RPMI7951 (cell line): ENCODE measurements around the gene GPR149. TPM values are rescaled to one million over a fixed set of nuclear protein-coding genes. Genes with fewer than 3 reads are reported as not detected.
"Not testable (repeated sequence)": the region's sequence is repeated elsewhere in the genome, so short reads cannot be mapped to it uniquely, and the experiment has no call there.

ENCODE experiments used
- DNase-seq: peaks from one replicate; pipeline ENCODE4 v3.0.0-alpha.2; 2012; ENCODE audit warnings: low read depth
- total RNA-seq: library from RNA; depleted of rRNA; stranded (reverse); fragments of >200 nt; shearing (Covaris generic); gene quantifications from 2 replicates; pipeline ENCODE4 v1.2.3, GENCODE V29; 2014; rRNA removed

GPR149 gene
- total RNA-seq = not detected in 2 replicates

DNA sequence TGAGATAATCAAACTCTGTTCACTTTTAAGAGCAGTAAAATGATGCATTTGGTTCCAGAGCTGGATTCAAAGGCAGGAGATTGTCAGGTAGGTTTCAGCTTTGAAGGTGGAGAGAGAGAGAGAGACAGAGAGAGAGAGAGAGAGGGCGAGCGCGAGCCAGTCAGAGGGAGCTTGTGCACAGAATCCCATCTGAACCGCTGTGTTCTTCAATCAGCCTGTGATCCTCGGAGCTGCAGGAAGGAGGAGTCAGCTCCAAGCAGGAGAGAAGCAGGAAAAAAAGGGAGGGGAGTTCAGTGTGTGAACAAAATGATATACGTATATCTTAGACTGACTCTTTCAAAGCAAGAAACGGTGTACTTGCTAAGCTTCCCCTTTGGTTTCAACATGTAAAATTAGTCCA lies at the start of gene GPR149:
GPR149 (minus strand) TSS at position 177 of the 400 bp plus-strand sequence. CDS start 575 bp downstream, outside the sequence.
- no peak for DNase-seq

- DNase-seq = no peak
Measured at GRCh38 chr3:154473769-154474168, 43.8 kb upstream of the GPR149 start.

GRCh38 chr3:154469585-154469984 lies 39.6 kb upstream of the GPR149 start:
- DNase-seq = no peak

DNA sequence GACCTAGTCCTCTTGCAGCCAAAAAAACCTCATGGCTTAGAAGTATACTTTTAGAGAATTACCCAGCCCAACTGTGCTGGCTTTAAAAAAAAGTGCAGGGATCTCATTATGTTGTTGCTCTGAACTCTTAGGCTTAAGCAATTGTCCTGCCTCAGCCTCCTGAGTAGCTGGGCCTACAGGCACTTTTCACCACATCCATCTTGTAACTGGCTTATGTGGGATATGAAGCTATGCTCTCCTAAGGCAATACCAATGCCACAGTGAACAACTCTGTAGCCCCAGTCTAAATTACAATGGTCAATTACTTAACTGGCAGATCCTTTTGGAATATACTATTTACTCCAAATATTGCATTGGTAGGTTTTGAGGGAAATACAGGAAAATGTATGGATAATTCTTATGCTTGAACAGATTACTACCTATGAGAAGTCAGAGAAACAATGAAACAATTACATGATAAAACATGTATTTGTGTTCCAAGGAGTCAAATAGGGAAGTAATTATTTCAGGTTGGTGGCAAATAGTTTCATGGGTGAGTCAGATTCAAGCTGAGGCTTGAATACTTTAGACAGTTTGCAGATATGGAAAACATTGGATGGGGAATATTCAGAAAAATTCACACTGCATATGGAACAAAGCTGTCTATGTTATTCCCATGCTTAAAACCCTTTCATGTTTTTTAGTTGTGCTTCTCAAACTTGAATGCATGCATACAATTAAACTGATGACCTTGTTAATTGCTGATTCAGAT lies 34.6 kb upstream of the GPR149 start:
- no peak for DNase-seq

DNA sequence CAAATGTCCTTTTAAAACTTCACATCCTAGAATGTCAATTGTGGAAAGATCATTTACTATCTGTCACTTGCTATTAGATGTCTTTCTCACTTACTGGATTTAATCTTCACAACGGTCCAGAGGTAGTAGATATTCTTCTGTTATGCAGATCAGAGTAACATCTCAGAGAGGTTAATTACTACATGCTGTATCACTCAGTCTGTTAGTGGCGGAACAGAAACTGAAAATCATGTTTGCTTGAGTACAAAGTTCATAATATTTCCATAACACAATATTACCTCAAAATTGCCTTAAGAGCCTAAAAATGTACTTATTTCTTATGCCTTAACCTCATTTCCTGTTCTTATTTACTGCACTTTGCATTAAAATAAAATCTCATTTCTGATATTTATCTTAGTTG lies 28.6 kb upstream of the GPR149 start:
- DNase-seq = no peak

GRCh38 chr3:154439081-154439480 lies 9.1 kb upstream of the GPR149 start:
- DNase-seq = not testable (repeated sequence)

- no peak for DNase-seq
Measured at GRCh38 chr3:154431043-154431442, 1.1 kb upstream of the GPR149 start.

- DNase-seq = no peak
Measured at GRCh38 chr3:154428286-154429206, 1.4 kb downstream of the GPR149 start.

GRCh38 chr3:154427685-154428285 lies 2.2 kb downstream of the GPR149 start:
- no peak for DNase-seq

- DNase-seq = no peak
Measured at GRCh38 chr3:154422694-154423093, 7.3 kb downstream of the GPR149 start.

DNA sequence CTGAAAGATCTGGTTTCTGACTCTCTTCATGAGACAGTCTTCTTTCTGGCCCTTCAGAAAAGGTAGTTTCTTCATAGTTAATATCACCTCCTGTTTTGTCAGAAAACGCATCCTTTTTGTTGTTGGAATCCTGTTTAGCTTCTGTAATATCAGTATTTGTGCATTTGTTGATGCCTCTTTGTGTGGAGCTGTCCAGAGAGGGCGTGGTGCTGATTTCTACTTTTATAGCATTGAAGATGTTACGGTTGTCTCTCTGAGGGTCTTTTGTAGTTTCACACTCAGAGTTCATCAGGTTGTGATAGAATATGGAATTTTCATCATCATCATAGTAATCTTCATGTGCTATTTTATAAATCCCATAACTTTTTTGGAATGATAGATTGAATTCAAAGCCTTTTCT lies 8.9 kb downstream of the GPR149 start:
- DNase-seq = no peak

- no peak for DNase-seq
Measured at GRCh38 chr3:154398084-154398967, 31.7 kb downstream of the GPR149 start.

DNA sequence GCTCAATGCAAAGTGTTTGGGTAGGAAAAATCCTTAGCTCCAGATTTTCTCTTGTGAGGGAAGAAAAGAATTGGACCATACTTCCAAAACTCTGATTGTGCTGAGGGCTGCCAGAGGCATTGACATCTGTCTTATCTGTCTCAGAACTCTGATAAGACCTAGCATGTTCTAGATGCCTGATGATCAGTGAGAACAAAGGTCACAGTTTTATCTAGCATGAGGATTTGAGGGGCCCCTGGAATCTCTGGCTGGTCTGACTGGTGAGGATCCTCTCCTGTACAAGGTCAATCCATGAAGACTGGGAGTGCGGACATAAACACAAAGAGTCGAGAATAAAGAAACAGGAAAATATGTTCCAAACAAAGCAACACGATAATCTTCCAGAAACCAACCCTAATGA lies 40.1 kb downstream of the GPR149 start:
- no peak for DNase-seq

DNA sequence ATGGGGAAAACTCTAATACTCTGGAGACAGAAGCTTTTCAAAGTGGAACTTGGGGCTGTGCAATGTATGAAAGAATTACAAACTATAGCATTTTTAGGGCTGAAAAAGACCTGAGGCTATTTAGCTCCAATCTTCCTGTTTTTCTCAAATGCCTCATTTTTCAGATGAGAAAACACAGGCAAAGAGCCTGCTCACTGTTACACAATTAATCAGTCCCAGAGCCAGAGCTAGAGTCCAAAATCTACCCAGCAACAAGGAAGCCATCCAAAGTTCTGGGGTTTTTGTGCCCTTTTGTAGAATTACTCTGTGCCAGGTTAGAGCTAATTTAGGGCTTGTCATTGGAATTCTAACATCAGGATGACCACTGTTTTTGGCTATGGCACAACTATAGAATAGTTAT lies 45.5 kb downstream of the GPR149 start:
- DNase-seq = no peak

- no peak for DNase-seq
Measured at GRCh38 chr3:154378311-154378710, 51.7 kb downstream of the GPR149 start.

DNA sequence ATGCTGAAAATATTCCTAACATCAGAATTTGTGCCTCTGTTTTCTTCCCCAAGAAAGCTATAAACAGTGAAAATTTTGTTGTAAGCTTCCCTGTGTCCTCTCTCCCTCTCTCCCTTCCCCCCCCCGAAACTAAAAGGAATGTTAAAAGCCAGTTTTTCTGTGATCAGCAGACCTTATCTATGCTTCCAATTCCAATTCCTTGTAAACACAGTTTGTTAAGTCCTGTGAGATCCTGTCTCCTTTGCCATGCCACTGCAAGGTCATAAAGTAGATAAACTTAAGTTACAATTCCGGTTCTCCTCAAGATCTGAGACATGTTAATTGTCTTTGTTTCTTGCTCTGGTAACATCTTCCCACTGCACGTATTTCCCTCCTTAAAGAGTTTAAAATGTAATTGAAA lies 62.8 kb downstream of the GPR149 start:
- DNase-seq = no peak

DNA sequence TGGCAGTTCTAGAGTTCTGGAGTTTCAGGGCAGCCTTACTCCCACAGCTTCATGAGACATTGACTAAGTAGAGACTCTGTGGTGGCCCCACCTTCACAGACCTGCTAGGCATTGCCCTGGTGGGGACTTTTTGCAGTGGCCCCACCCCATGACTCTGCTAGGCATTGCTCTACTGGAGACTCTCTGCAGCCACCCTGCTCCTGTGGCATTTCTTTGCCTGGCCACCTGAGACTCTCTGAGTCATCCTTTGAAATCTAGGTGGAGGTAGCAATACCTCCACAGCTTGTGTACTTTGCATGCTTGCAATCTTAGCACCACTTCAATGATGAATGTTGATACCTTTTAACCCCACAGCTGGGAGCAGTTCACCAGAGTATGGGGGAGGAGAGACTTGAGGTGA lies 65.1 kb downstream of the GPR149 start:
- no peak for DNase-seq

DNA sequence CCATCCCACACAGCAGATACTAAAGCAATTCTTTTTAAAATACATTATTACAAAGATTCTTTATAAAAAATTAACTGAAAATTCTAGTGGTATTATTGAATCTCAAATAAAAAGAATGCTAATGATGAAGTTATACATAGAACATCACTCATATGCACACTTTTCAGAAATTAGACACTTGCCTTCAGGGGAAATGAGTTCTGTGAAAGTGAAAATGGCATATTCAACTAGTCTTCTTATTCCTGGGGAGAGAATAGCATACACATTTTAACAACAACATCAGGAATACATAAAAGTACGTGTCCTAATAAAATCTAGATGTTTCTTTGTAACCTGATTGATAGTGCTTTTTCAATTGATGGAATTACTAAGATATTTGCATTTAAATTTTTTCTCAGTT lies 68.9 kb downstream of the GPR149 start:
- no peak for DNase-seq

GRCh38 chr3:154356009-154356408 lies 74.0 kb downstream of the GPR149 start:
- DNase-seq = no peak

GRCh38 chr3:154349223-154349622 lies 80.8 kb downstream of the GPR149 start:
- DNase-seq = no peak

DNA sequence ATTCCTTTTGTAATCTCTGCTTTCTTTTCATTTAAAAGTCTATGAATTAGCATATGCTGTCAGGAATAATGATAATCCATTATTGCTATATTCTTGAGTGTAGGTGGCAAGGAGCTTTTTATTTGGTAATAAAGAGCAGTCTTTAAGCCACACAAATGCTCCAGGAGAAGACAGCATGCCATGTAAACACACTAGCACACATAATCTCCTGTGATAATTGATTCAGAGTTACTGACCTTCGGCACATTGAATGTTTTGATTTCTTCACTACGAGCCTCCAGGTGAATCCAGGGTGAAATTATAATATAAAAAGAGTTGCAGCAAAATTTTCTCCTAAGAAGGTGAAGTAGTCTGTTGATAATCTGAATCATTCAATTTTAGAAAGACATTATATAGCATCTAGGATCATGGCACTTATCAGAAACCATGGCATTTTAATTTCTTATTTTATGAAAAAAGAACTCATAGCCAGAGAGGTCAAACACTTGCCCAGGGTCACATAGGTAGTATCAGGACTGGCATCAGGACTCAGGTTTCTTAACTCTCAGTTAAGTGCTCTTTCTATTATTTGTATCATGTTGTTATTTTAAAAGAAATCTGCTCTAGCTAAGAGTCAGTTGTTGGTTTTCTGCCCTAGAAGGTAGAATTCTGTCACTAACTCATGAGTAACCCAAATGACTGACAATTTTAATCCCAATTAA lies 84.4 kb downstream of the GPR149 start:
- DNase-seq = no peak
